Activated CD8-positive, alpha-beta memory T cell treated with anti-CD3 and anti-CD28 coated beads, Interleukin-2, amount 50 U/mL, for 1 hour (primary cell): ENCODE data around the gene EPHB2.
"Not testable (repeated sequence)": the region's sequence is repeated elsewhere in the genome, so short reads cannot be mapped to it uniquely, and the experiment has no call there.

ENCODE experiments used
- DNase-seq: peaks from one replicate; pipeline ENCODE4 v3.0.0-alpha.2; 2020; ENCODE audit errors: extremely low read depth

EPHB2 gene

GRCh38 chr1:22710701-22711049 lies at the start of gene EPHB2:
Gene EPHB2 (plus strand): TSS chr1:22710839. CDS start chr1:22710983, 144 bp downstream.
- DNase-seq: no peak

GRCh38 chr1:22661880-22662279 lies 48.8 kb upstream of the EPHB2 start:
- no peak for DNase-seq

- no peak for DNase-seq
Measured at GRCh38 chr1:22662318-22662717, 48.3 kb upstream of the EPHB2 start.

- no peak for DNase-seq
Measured at GRCh38 chr1:22662986-22663408, 47.6 kb upstream of the EPHB2 start.

GRCh38 chr1:22665752-22666151 lies 44.9 kb upstream of the EPHB2 start:
- no peak for DNase-seq

- DNase-seq: no peak
Measured at GRCh38 chr1:22666412-22666811, 44.2 kb upstream of the EPHB2 start.

GRCh38 chr1:22668840-22669239 lies 41.8 kb upstream of the EPHB2 start:
- DNase-seq: not testable (repeated sequence)

- no peak for DNase-seq
Measured at GRCh38 chr1:22670352-22670975, 40.2 kb upstream of the EPHB2 start.

GRCh38 chr1:22671999-22672398 lies 38.6 kb upstream of the EPHB2 start:
- DNase-seq: no peak

GRCh38 chr1:22673486-22674409 lies 36.9 kb upstream of the EPHB2 start:
- DNase-seq: no peak

GRCh38 chr1:22674410-22674749 lies 36.3 kb upstream of the EPHB2 start:
- no peak for DNase-seq

- not testable (repeated sequence) for DNase-seq
Measured at GRCh38 chr1:22676151-22676550, 34.5 kb upstream of the EPHB2 start.

GRCh38 chr1:22676916-22677583 lies 33.6 kb upstream of the EPHB2 start:
- no peak for DNase-seq

GRCh38 chr1:22677931-22678896 lies 32.4 kb upstream of the EPHB2 start:
- no peak for DNase-seq

- DNase-seq: no peak
Measured at GRCh38 chr1:22680726-22681125, 29.9 kb upstream of the EPHB2 start.

GRCh38 chr1:22681556-22682276 lies 28.9 kb upstream of the EPHB2 start:
- DNase-seq: no peak

- no peak for DNase-seq
Measured at GRCh38 chr1:22683547-22683946, 27.1 kb upstream of the EPHB2 start.

GRCh38 chr1:22685591-22686059 lies 25.0 kb upstream of the EPHB2 start:
- DNase-seq: no peak

- DNase-seq: no peak
Measured at GRCh38 chr1:22687191-22687590, 23.4 kb upstream of the EPHB2 start.

GRCh38 chr1:22688466-22688865 lies 22.2 kb upstream of the EPHB2 start:
- DNase-seq: no peak

- no peak for DNase-seq
Measured at GRCh38 chr1:22689505-22689904, 21.1 kb upstream of the EPHB2 start.
